H1 (cell line): ENCODE data around the gene ASIC1. TPM values are rescaled to one million over a fixed set of nuclear protein-coding genes. Genes with fewer than 3 reads are reported as not detected.

Source experiments
- CTCF ChIA-PET: fragments of 300-600 bp; sonication (Branson Sonifier 250); formaldehyde crosslinking; loops from one replicate; lab custom pipeline; 2021; ENCODE audit not compliant: partially characterized antibody; lab: Charles Lee
- POLR2A ChIA-PET: fragments of 300-600 bp; sonication (Branson Sonifier 250); formaldehyde crosslinking; loops from one replicate; lab custom pipeline; 2021; ENCODE audit warnings: inconsistent platforms; ENCODE audit not compliant: partially characterized antibody; lab: Charles Lee
- DNase-seq, 2 experiments: peaks; one replicate each; pipeline versions ENCODE4 v3.0.0 to v3.0.0-alpha.2; 2010 to 2022; ENCODE audit warnings: low spot score in 2 of 2, low read depth in 1 of 2, mixed read lengths in 1 of 2
- FAIRE-seq: peaks from 2 replicates; lab custom pipeline; 2011; peaks lifted over from hg19 to GRCh38; lab: Jason Lieb, UNC
- H2AFZ ChIP-seq: 2 replicates; pipeline ENCODE4 v1.8.1; 2012; ENCODE audit warnings: low read length, inconsistent platforms
- H2AK5ac ChIP-seq: 2 replicates; pipeline ENCODE4 v1.6.1; 2013; ENCODE audit warnings: low read depth, low read length
- H2BK120ac ChIP-seq: replicated peaks from 2 replicates; pipeline ENCODE3; 2013; ENCODE audit warnings: low read depth, low read length, inconsistent platforms
- H2BK12ac ChIP-seq: 2 replicates; pipeline ENCODE4 v1.6.1; 2013; ENCODE audit warnings: low read depth, low read length
- H2BK15ac ChIP-seq: 2 replicates; pipeline ENCODE4 v1.6.1; 2013; ENCODE audit warnings: low read length
- H2BK20ac ChIP-seq: 2 replicates; pipeline ENCODE4 v1.6.1; 2013; ENCODE audit warnings: low read length
- H2BK5ac ChIP-seq: 2 replicates; pipeline ENCODE4 v1.6.1; 2013; ENCODE audit warnings: low read depth, low read length
- H3K14ac ChIP-seq: 2 replicates; pipeline ENCODE4 v1.6.1; 2013; ENCODE audit warnings: inconsistent platforms; ENCODE audit not compliant: insufficient read length
- H3K18ac ChIP-seq: 2 replicates; pipeline ENCODE4 v1.6.1; 2013; ENCODE audit warnings: low read length; ENCODE audit errors: extremely low read depth
- H3K23ac ChIP-seq: 2 replicates; pipeline ENCODE4 v1.6.1; 2013; ENCODE audit warnings: inconsistent platforms; ENCODE audit not compliant: insufficient read length
- H3K23me2 ChIP-seq: 2 replicates; pipeline ENCODE4 v1.6.1; 2013; ENCODE audit warnings: low read depth, low read length
- H3K27ac ChIP-seq: 2 replicates; pipeline ENCODE4 v1.6.1; 2011; ENCODE audit warnings: low read depth, low read length, inconsistent platforms
- H3K27me3 ChIP-seq, 4 experiments: replicated peaks in 1 of 4; 1 replicate in 1 of 4; 2 replicates in 3 of 4; pipeline versions ENCODE4 v1.6.1 to v1.8.1; 2011 to 2013; ENCODE audit warnings: low read length in 3 of 4, mild to moderate bottlenecking in 3 of 4, inconsistent platforms in 2 of 4, mixed read lengths in 2 of 4, moderate library complexity in 1 of 4; ENCODE audit not compliant: control insufficient read depth in 3 of 4, insufficient read depth in 3 of 4; ENCODE audit errors: extremely low read depth in 1 of 4
- H3K36me3 ChIP-seq, 4 experiments: 2 replicates each; pipeline versions ENCODE4 v1.6.1 to v1.8.1; 2011 to 2013; ENCODE audit warnings: mild to moderate bottlenecking in 4 of 4, low read length in 3 of 4, moderate library complexity in 2 of 4, control low read depth in 1 of 4, inconsistent platforms in 1 of 4; ENCODE audit not compliant: insufficient read depth in 4 of 4, control insufficient read depth in 2 of 4
- H3K4ac ChIP-seq: replicated peaks from 2 replicates; pipeline ENCODE3; 2013; ENCODE audit warnings: low read length, low read depth, mixed read lengths, inconsistent platforms; ENCODE audit not compliant: insufficient read length
- H3K4me1 ChIP-seq, 4 experiments: replicated peaks in 1 of 4; 1 replicate in 1 of 4; 2 replicates in 3 of 4; pipeline versions ENCODE4 v1.6.1 to v1.8.1; 2011 to 2013; ENCODE audit warnings: low read length in 3 of 4, inconsistent platforms in 2 of 4, mixed read lengths in 1 of 4; ENCODE audit not compliant: insufficient read depth in 4 of 4, control insufficient read depth in 3 of 4
- H3K4me2 ChIP-seq, 2 experiments: 2 replicates each; pipeline versions ENCODE4 v1.6.1 to v1.8.1; 2011 to 2013; ENCODE audit warnings: low read depth in 2 of 2, low read length in 2 of 2, control low read depth in 1 of 2, inconsistent platforms in 1 of 2, mild to moderate bottlenecking in 1 of 2; ENCODE audit not compliant: insufficient read depth in 1 of 2
- H3K4me3 ChIP-seq, 4 experiments: fragments of 200-600, 300-600 bp in 1 of 4; sonication (generic), shearing (Covaris generic), sonication (Bioruptor Twin) in 1 of 4; 2 replicates each; pipeline versions ENCODE4 v1.5.1 to v1.8.1; 2011 to 2016; ENCODE audit warnings: low read length in 4 of 4, low read depth in 3 of 4, control low read depth in 2 of 4, inconsistent platforms in 2 of 4, mild to moderate bottlenecking in 2 of 4, mixed read lengths in 1 of 4, moderate library complexity in 1 of 4; ENCODE audit not compliant: insufficient read depth in 2 of 4; ENCODE audit errors: extremely low read depth in 1 of 4
- H3K56ac ChIP-seq: replicated peaks from 2 replicates; pipeline ENCODE3; 2013; ENCODE audit warnings: low read depth, mild to moderate bottlenecking, mixed read lengths, low read length, inconsistent platforms; ENCODE audit not compliant: insufficient read length
- H3K79me1 ChIP-seq: 2 replicates; pipeline ENCODE4 v1.6.1; 2013; ENCODE audit warnings: low read depth, low read length, control low read depth
- H3K79me2 ChIP-seq, 2 experiments: 2 replicates each; pipeline versions ENCODE4 v1.6.1 to v1.8.1; 2012 to 2013; ENCODE audit warnings: low read length in 2 of 2, mild to moderate bottlenecking in 2 of 2, inconsistent platforms in 1 of 2; ENCODE audit not compliant: insufficient read depth in 2 of 2, control insufficient read depth in 1 of 2
- H3K9ac ChIP-seq, 4 experiments: replicated peaks in 1 of 4; 1 replicate in 1 of 4; 2 replicates in 3 of 4; pipeline versions ENCODE4 v1.6.1 to v1.8.1; 2011 to 2013; ENCODE audit warnings: low read depth in 3 of 4, low read length in 3 of 4, control low read depth in 2 of 4, mild to moderate bottlenecking in 2 of 4, moderate library complexity in 2 of 4, inconsistent platforms in 1 of 4; ENCODE audit errors: extremely low read depth in 1 of 4
- H3K9me3 ChIP-seq, 2 experiments: 2 replicates each; pipeline versions ENCODE4 v1.6.1 to v1.8.1; 2012 to 2013; ENCODE audit warnings: mild to moderate bottlenecking in 2 of 2, moderate library complexity in 2 of 2, control low read depth in 1 of 2, inconsistent platforms in 1 of 2, low read depth in 1 of 2, low read length in 1 of 2, mixed read lengths in 1 of 2; ENCODE audit not compliant: insufficient read depth in 2 of 2
- H4K20me1 ChIP-seq, 2 experiments: replicated peaks in 1 of 2; 2 replicates each; pipeline versions ENCODE3 to v1.8.1; 2011 to 2013; ENCODE audit warnings: inconsistent platforms in 2 of 2, low read length in 2 of 2, mild to moderate bottlenecking in 1 of 2; ENCODE audit not compliant: insufficient read depth in 2 of 2, control insufficient read depth in 1 of 2
- H4K5ac ChIP-seq: 2 replicates; pipeline ENCODE4 v1.6.1; 2013; ENCODE audit warnings: low read length, low read depth, mixed read lengths, inconsistent platforms; ENCODE audit not compliant: insufficient read length
- H4K8ac ChIP-seq: 2 replicates; pipeline ENCODE4 v1.8.0; 2013; ENCODE audit warnings: mild to moderate bottlenecking, moderate library complexity, low read length, inconsistent platforms; ENCODE audit not compliant: insufficient read depth; ENCODE audit errors: extremely low read depth
- H4K91ac ChIP-seq: replicated peaks from 2 replicates; pipeline ENCODE3; 2013; ENCODE audit warnings: low read length, mixed read lengths, inconsistent platforms; ENCODE audit not compliant: insufficient read length
- CHD1 ChIP-seq: IDR thresholded peaks from 2 replicates; pipeline ENCODE4 v1.6.1; 2012; ENCODE audit warnings: low read depth, low read length, improper control_type of control experiment
- FOSL1 ChIP-seq: IDR thresholded peaks from 2 replicates; pipeline ENCODE4 v1.6.1; 2011; ENCODE audit warnings: mild to moderate bottlenecking, low read depth, low read length, moderate library complexity; ENCODE audit not compliant: insufficient read depth
- KDM1A ChIP-seq: fragments of 200-600, 300-600 bp; sonication (generic); IDR thresholded peaks from 2 replicates; pipeline ENCODE4 v1.7.1; 2016; ENCODE audit warnings: mild to moderate bottlenecking, low read length, borderline replicate concordance
- POLR2A ChIP-seq, 2 experiments: IDR thresholded peaks; 1 replicate in 1 of 2; 2 replicates in 1 of 2; pipeline ENCODE4 v1.6.1; 2011; ENCODE audit warnings: low read depth in 2 of 2, low read length in 2 of 2, mild to moderate bottlenecking in 2 of 2; ENCODE audit errors: control extremely low read depth in 1 of 2
- RFX5 ChIP-seq: IDR thresholded peaks from 2 replicates; pipeline ENCODE4 v1.6.1; 2011; ENCODE audit warnings: low read depth, low read length, improper control_type of control experiment, borderline replicate concordance
- SP2 ChIP-seq: IDR thresholded peaks from 2 replicates; pipeline ENCODE4 v1.6.1; 2012; ENCODE audit warnings: mild to moderate bottlenecking, low read length, inconsistent platforms
- TBP ChIP-seq: IDR thresholded peaks from 2 replicates; pipeline ENCODE4 v1.6.1; 2011; ENCODE audit warnings: low read depth, low read length, improper control_type of control experiment
- polyA plus RNA-seq, 7 experiments: library from polyadenylated mRNA; depleted of rRNA in 3 of 7; stranded (reverse) in 5 of 7; unstranded in 2 of 7; fragments of >200 nt in 5 of 7; fragments of 200-250 nt in 2 of 7; gene quantifications; 1 replicate in 5 of 7; 2 replicates in 1 of 7; 4 replicates in 1 of 7; pipeline versions ENCODE4 v1.2.1 to v1.2.3, GENCODE V29; 2011 to 2013; ENCODE audit warnings: missing spikeins in 2 of 7, mixed read lengths in 2 of 7
- total RNA-seq: library from RNA; stranded (reverse); fragmentation: NEBNext Ultra II Directional; extraction: Animal tissue kit (Norgen Biotek cat#: 25700); gene quantifications from 2 replicates; pipeline ENCODE4 v1.2.1, GENCODE V29; 2021
- TF ChIP-seq, protein P1 (sequence below): IDR thresholded peaks from 2 replicates; pipeline ENCODE4 v1.6.1; 2012; ENCODE audit warnings: inconsistent platforms
- TF ChIP-seq, protein P2 (sequence below): IDR thresholded peaks from 2 replicates; pipeline ENCODE4 v1.6.1; 2012; ENCODE audit warnings: inconsistent platforms
- TF ChIP-seq, protein P3 (sequence below): IDR thresholded peaks from 2 replicates; pipeline ENCODE4 v1.6.1; 2011; ENCODE audit warnings: low read depth, mild to moderate bottlenecking, low read length; ENCODE audit not compliant: insufficient read depth

Gene ASIC1
- total and polyA plus RNA-seq, 2 of the 8 experiments (the other 6 are each of a cell fraction or from before 2014, with no cell fraction given): 2.4 to 4.4 TPM

DNA sequence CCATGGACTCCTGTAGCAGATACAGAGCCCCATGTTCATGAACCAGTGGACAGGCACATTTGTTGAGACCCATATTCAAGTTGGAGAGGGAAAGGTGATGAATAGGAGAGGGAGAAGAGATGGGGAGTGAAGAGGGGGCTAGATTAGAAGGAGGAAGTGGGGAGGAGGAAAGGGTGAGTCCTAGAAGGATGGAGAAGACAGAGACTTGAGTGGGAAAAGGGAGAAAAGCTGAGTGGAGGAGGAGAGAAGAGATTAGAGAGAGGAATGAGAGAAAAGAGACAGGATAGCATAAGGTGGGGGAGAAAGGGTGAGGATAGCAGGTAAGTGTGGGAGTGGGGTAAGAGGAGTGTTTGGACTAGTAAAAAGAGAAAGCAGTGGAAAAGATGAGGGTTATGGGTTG is 4.9 kb upstream of the ASIC1 start:
- H4K5ac ChIP-seq: no peak overlapping the region
- H4K20me1 ChIP-seq: peaks cover 0 to 4% of the 10 kb centered on the region in 2 experiments
- no peak overlapping the region for H3K4ac ChIP-seq
- peaks cover 30 to 77% (median 64%) of the 10 kb centered on the region in 4 experiments for H3K27me3 ChIP-seq
- H4K8ac ChIP-seq: no peak overlapping the region
- no peak overlapping the region for H3K23ac ChIP-seq
- H2BK20ac ChIP-seq: no peak overlapping the region
- H2BK5ac ChIP-seq: no peak overlapping the region
- no peaks in the 10 kb centered on the region for H3K9me3 ChIP-seq
- CTCF ChIA-PET: interaction anchor here (1.6 to 10.7 kb wide), 5 partner anchors 14 to 275 kb away, joined by 4 to 257 read pairs (median 92); no protein-coding TSS in a partner anchor
- no peak overlapping the region for H2BK120ac ChIP-seq
- H3K27ac ChIP-seq: no peak overlapping the region
- DNase-seq (no peak), FAIRE-seq (no peak)
- no peak overlapping the region for H2BK12ac ChIP-seq
- no peak overlapping the region for H3K18ac ChIP-seq
- no peak overlapping the region for H3K4me3 ChIP-seq
- TF ChIP-seq CHD1 (no peak), POLR2A (IDR thresholded peaks at IDR 0.05; ENCODE audit: control extremely low read depth in 1 of 2, low read depth in 2 of 2, low read length in 2 of 2) (no peak), TBP (no peak), SP2 (no peak), KDM1A (no peak), RFX5 (no peak), FOSL1 (no peak)
- TF ChIP-seq, protein P1, sequence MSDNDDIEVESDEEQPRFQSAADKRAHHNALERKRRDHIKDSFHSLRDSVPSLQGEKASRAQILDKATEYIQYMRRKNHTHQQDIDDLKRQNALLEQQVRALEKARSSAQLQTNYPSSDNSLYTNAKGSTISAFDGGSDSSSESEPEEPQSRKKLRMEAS: no peak
- TF ChIP-seq, protein P2, sequence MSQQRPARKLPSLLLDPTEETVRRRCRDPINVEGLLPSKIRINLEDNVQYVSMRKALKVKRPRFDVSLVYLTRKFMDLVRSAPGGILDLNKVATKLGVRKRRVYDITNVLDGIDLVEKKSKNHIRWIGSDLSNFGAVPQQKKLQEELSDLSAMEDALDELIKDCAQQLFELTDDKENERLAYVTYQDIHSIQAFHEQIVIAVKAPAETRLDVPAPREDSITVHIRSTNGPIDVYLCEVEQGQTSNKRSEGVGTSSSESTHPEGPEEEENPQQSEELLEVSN: no peak
- TF ChIP-seq, protein P3, sequence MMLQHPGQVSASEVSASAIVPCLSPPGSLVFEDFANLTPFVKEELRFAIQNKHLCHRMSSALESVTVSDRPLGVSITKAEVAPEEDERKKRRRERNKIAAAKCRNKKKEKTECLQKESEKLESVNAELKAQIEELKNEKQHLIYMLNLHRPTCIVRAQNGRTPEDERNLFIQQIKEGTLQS: no peak
- no peak overlapping the region for H2BK15ac ChIP-seq
- POLR2A ChIA-PET: no interaction called here
- H3K79me2 ChIP-seq: no peaks in the 10 kb centered on the region
- H3K23me2 ChIP-seq: peaks cover 16% of the 10 kb centered on the region
- no peak overlapping the region for H2AK5ac ChIP-seq
- H3K36me3 ChIP-seq: no peaks in the 10 kb centered on the region
- peaks cover 9 to 18% (median 11%) of the 10 kb centered on the region in 4 experiments for H3K4me1 ChIP-seq
- no peak overlapping the region for H3K14ac ChIP-seq
- no peak overlapping the region for H4K91ac ChIP-seq
- no peaks in the 10 kb centered on the region for H3K79me1 ChIP-seq
- H2AFZ ChIP-seq: no peak overlapping the region
- no peak overlapping the region for H3K4me2 ChIP-seq
- no peak overlapping the region for H3K56ac ChIP-seq
- no peak overlapping the region for H3K9ac ChIP-seq
